Skeletal muscle satellite cell (primary cell): ENCODE data around the gene RAE1.
A peak's percentile ranks its signal among the peaks of the same experiment; 100 is the strongest.

ENCODE experiments used
- H3K27me3 ChIP-seq: 2 replicates; pipeline ENCODE4 v1.7.0; 2013; ENCODE audit warnings: low read length; ENCODE audit not compliant: control insufficient read depth, insufficient read depth
- H3K36me3 ChIP-seq: 2 replicates; pipeline ENCODE4 v1.7.0; 2013; ENCODE audit warnings: mild to moderate bottlenecking, control low read depth, low read length; ENCODE audit not compliant: insufficient read depth
- H3K4me1 ChIP-seq: 2 replicates; pipeline ENCODE4 v1.7.0; 2013; ENCODE audit warnings: low read length; ENCODE audit not compliant: control insufficient read depth, insufficient read depth
- H3K4me2 ChIP-seq: 2 replicates; pipeline ENCODE4 v1.7.0; 2013; ENCODE audit warnings: mild to moderate bottlenecking, low read length
- H3K4me3 ChIP-seq: 2 replicates; pipeline ENCODE4 v1.7.0; 2013; ENCODE audit warnings: low read length
- H3K9ac ChIP-seq: 2 replicates; pipeline ENCODE4 v1.7.0; 2013; ENCODE audit warnings: mild to moderate bottlenecking, low read depth, low read length, moderate library complexity
- H3K9me3 ChIP-seq: replicated peaks from 2 replicates; pipeline ENCODE4 v1.7.0; 2013; ENCODE audit warnings: mild to moderate bottlenecking, control low read depth, low read length

Gene RAE1

DNA sequence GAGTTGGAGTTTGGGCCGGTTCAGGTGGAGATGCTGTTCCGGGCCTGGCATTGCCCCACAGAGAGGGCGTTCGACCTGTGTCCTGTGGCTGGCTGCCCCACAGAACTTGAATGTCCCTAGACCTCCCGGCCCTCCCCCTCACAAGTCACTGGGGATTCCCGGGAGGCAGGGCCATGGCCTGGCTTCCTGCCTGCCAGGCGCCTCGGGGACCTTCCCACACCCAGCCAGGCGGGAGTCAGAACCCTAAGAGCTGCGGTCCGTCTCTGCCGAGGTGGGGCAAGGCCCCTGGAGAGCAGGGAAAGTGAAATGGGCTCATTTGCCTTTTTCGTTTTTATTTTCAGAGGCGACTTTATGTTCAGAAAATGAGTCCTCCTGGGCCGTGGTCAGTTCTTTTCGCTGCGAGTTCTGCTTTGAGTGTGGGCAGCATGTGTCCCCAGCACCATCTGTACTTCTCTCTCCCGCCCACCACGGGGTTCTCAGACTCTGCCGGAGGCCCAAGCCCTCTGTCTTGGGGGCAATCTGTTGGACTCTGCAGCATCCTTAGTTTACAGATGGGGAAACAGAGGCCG is 48.6 kb downstream of the RAE1 start:
- Histone ChIP-seq H3K36me3 (peaks cover 46% of the 10 kb centered on the region), H3K9ac (peak overlapping the region; percentile 47), H3K4me1 (peaks cover 51% of the 10 kb centered on the region), H3K4me2 (peak overlapping the region; percentile 47), H3K27me3 (no peaks in the 10 kb centered on the region), H3K4me3 (no peak overlapping the region), H3K9me3 (no peaks in the 10 kb centered on the region)

DNA sequence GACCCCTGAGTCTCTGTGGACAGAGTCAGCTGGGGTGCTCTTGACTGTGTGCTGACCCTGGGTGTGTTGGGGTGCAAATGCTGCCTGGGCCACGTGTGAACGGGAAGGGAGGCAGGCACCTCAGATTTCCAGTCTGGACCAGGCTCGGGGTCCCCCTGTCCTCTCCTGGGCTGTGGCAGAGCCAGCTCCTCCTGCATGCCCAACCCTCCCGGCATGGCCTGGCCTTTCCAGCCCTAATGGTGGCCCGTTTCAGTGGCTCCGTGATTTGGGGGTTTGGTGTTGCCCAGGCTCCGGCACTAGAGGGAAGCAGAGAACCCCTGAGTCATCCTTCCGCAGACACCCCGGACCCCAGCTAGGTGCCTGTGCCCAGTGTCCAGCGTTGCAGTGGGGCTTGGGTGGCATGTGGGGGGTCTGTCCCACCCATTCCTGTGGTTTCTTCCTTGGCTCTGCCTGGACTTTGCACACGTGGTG is 49.2 kb downstream of the RAE1 start:
- peaks cover 45% of the 10 kb centered on the region for H3K4me1 ChIP-seq
- no peaks in the 10 kb centered on the region for H3K27me3 ChIP-seq
- peak overlapping the region; percentile 47 for H3K9ac ChIP-seq
- H3K36me3 ChIP-seq = peaks cover 46% of the 10 kb centered on the region
- no peak overlapping the region for H3K4me2 ChIP-seq
- no peak overlapping the region for H3K4me3 ChIP-seq
- no peaks in the 10 kb centered on the region for H3K9me3 ChIP-seq

DNA sequence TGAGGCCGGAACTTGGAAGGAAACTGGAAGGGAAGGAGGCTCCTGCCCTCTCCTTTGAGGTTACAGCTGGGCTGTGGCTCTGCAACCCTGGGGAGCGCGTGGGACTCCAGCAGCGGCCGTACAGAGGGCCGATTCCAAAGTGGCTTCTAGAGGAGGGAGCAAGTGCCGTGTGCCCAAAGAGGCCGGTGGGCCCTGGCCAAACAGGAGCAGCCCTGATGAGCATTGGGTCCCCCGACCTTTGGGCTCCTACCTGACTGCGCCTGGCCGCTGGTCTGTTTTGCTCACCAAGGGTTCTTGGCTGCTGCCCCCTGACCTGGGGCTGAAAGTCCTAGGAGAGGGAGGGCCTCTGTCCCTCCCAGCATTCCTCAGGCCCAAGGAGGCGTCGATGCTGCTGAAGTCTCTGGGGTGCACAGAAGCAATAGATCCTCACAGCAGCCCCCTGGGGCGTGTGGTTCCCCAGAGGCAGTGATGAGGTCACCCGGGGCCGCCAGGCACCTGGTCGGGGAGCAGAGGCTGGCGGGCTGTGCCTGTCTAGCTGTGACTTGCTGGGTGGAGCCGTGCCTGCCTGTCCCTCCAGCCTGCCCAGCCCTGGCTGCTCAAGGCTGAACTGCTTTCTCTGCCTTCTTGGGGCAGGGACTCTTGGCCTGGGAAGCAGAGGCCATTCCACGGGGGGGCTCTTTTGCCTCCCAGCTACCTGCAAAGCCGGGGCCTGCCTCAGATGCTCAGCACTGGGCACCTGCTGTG is 49.9 kb downstream of the RAE1 start:
- Histone ChIP-seq H3K27me3 (no peaks in the 10 kb centered on the region), H3K9ac (no peak overlapping the region), H3K4me3 (no peak overlapping the region), H3K4me1 (peaks cover 37% of the 10 kb centered on the region), H3K4me2 (no peak overlapping the region), H3K9me3 (no peaks in the 10 kb centered on the region), H3K36me3 (peaks cover 44% of the 10 kb centered on the region)

DNA sequence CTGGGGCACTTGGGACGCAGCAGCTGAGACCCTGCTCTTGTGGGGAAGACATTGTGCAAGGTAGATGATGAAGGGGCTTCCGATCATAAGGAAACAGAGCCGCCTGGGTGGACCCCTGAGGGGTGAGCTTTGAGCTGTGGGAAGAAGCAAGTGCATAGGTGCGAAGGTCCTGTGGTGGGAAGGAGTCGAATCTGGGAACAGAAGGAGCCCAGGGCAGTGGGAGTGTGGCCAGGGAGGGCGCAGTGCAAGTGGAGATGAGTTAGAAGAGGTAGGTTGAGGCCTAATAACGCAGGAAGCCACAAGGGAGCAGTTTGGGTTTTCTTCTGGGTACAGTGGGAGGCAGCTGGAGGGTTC is 50.5 kb downstream of the RAE1 start:
- H3K9me3 ChIP-seq = no peaks in the 10 kb centered on the region
- H3K4me3 ChIP-seq = no peak overlapping the region
- peaks cover 42% of the 10 kb centered on the region for H3K36me3 ChIP-seq
- no peak overlapping the region for H3K4me2 ChIP-seq
- no peak overlapping the region for H3K9ac ChIP-seq
- peaks cover 34% of the 10 kb centered on the region for H3K4me1 ChIP-seq
- no peaks in the 10 kb centered on the region for H3K27me3 ChIP-seq

DNA sequence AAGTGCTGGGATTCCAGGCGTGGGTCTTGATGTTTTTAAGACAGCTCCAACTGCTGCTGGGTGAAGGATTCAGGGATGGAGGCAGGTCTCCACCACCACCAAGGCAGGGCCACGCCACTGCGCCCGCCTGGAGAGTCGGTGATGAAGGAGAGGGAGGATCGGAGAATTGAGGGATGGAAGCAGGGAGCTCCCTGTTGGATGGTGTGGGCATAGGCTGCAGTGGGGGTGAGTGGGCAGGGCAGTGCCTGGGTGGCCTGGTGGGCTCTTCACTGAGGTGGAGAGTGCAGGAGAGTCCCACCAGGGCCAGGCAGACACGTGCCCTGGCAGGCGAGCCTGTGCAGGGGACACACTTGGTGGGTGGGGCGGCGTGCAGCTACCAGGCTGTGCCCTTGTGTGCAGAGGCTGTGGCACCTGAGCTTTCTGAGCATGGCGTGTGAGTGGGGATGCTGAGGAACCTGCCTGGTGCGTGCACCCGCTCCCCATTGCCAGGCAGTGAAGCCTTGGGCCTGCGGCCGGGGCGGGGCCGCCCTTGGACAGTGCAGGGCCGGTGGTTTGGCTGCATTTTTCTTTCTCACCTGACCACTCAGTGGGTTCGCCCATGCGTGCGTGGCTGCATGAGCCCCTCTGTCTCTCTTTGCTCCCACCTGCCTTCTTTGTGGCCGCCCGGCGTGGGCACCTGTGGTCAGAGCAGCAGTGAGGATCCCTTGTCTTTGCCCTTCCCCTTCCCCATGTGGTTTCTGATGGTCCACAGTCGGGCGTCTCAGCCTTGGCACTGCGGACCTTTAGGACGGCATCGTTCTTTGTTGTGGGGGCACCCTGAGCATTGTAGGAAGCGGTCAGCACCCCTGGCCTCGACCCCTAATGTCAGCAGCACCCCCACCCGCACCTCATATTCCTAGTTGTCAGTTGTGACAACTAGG is 51.4 kb downstream of the RAE1 start:
- Histone ChIP-seq H3K4me1 (peaks cover 31% of the 10 kb centered on the region), H3K36me3 (peaks cover 35% of the 10 kb centered on the region)

DNA sequence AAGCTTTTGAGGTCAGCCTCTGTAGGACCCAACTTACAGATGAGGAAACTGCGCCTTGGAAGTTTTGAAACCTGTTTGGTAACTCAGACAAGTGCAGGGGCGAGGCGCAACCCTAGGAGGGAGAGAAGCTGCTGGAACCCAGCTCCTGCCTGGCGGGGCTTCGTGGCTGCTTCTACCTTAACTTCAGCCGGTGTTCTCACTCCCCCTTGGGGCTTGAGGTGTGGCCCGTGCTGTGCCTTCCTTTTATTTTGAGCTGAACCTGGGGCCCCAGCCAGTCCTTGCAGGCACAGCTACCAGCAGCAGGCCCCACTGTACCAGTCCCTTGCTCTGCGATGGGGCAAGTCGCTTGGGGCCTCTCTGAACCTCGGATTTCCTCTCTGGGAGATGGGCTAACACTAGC is 52.2 kb downstream of the RAE1 start:
- no peaks in the 10 kb centered on the region for H3K9me3 ChIP-seq
- H3K27me3 ChIP-seq = no peaks in the 10 kb centered on the region
- H3K4me2 ChIP-seq = no peak overlapping the region
- H3K9ac ChIP-seq = no peak overlapping the region
- H3K4me3 ChIP-seq = no peak overlapping the region
- H3K4me1 ChIP-seq = peaks cover 24% of the 10 kb centered on the region
- H3K36me3 ChIP-seq = peaks cover 36% of the 10 kb centered on the region

More for the DNA sequence above, 51.4 kb downstream of the RAE1 start:
- H3K4me3 ChIP-seq = no peak overlapping the region
- H3K9me3 ChIP-seq = no peaks in the 10 kb centered on the region
- H3K4me2 ChIP-seq = no peak overlapping the region
- H3K27me3 ChIP-seq = no peaks in the 10 kb centered on the region
- H3K9ac ChIP-seq = no peak overlapping the region

DNA sequence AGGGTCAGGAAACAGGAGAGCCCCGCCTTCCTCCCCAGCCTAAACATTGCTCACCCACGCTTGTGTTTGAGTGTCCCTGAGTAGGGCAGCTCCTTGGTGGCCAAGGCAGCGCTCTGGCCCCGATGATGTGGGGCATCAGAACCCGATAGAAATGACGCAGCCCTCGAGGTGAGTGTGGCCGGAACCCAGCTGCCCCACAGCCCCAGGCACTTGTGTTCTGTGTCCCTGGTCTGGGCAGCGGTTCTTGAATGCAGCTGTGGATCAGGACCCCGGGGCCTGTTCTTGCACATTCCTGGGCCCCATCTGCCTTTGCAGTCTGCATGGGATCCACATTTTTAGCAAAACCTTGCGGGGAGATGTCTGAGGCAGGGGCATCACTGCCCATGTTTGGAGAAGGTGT is 53.0 kb downstream of the RAE1 start:
- peaks cover 42% of the 10 kb centered on the region for H3K36me3 ChIP-seq
- H3K4me3 ChIP-seq = no peak overlapping the region
- no peak overlapping the region for H3K4me2 ChIP-seq
- peaks cover 16% of the 10 kb centered on the region for H3K4me1 ChIP-seq
- H3K9ac ChIP-seq = no peak overlapping the region
- no peaks in the 10 kb centered on the region for H3K9me3 ChIP-seq
- no peaks in the 10 kb centered on the region for H3K27me3 ChIP-seq

DNA sequence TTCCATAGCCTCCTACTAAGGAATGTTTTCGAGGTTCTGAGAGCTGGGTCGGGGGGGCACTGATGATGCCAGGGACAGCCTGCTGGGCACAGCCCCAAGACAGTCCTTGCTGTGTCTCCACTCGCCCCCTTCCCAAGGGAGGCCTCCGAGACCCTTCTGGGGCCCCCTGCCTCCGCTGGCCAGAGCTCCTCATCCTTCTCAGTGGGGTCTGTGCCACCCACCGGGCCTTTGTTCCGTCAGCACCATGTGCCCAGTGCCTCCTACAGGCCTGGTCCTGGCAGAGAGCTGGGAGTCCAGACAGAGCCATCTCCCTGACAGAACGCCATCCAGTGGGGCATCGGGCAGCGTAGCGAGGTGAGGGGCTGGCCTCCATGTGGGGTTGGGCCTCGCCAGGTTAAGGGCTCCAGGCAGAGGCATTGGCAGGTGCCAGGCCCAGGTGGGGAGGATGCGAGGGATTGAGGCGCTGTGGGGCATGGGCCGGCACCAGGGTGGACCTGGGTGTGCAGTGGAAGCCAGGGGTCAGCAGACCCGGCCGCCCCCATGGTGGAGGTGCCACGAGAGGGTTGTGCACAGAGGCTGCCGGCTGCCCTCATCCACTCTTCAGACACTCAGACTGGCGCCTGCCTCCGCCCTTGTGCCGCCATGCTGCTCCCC is 53.5 kb downstream of the RAE1 start:
- Histone ChIP-seq H3K27me3 (no peaks in the 10 kb centered on the region), H3K9me3 (no peaks in the 10 kb centered on the region), H3K9ac (no peak overlapping the region), H3K4me3 (no peak overlapping the region), H3K4me2 (no peak overlapping the region), H3K36me3 (peaks cover 42% of the 10 kb centered on the region), H3K4me1 (peaks cover 10% of the 10 kb centered on the region)

DNA sequence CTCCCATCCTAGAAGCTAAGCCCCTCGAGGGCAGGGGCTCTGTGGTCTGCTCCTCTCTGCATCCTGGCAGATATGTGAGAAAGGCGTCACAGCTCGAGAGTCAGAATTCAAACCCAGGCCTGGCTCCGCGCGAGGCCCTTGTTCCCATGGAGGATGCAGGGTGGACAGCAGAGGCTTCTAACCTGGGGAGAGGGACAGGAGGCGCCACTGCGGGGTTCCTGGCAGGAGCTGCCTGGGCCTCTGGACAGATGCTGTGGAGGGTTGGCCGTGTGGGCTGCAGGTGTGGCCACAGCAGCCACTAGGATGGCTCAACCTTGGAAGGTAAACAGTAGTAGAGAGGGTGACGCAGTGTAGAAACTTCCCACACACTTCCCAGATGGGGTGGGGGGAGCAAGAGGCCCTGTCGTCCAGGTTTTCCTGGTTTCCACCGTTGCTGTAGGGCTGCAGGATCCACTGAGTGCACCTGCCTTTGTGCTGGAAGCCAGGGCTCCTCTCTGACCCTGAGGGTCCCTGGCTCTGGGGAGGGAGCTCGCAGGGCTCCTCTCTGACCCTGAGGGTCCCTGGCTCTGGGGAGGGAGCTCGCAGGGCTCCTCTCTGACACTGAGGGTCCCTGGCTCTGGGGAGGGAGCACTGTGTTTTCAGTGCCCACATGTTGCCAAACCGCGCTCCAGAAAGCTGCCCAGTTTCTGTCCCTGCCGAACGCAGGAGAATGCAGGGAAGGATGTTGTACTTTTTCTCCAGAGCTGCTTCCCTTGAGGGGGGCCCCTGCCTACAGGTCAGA is 54.4 kb downstream of the RAE1 start:
- H3K36me3 ChIP-seq = peaks cover 33% of the 10 kb centered on the region
- no peak overlapping the region for H3K4me2 ChIP-seq
- no peak overlapping the region for H3K4me3 ChIP-seq
- H3K4me1 ChIP-seq = peaks cover 2% of the 10 kb centered on the region
- no peaks in the 10 kb centered on the region for H3K27me3 ChIP-seq
- no peaks in the 10 kb centered on the region for H3K9me3 ChIP-seq
- no peak overlapping the region for H3K9ac ChIP-seq

DNA sequence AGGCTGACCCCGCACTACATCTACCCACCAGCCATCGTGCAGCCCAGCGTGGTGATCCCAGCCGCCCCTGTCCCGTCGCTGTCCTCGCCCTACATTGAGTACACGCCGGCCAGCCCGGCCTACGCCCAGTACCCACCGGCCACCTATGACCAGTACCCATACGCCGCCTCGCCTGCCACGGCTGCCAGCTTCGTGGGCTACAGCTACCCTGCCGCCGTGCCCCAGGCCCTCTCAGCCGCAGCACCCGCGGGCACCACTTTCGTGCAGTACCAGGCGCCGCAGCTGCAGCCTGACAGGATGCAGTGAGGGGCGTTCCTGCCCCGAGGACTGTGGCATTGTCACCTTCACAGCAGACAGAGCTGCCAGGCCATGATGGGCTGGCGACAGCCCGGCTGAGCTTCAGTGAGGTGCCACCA is 56.5 kb downstream of the RAE1 start:
- Histone ChIP-seq H3K9ac (no peak overlapping the region), H3K36me3 (peaks cover 20% of the 10 kb centered on the region), H3K27me3 (no peaks in the 10 kb centered on the region), H3K9me3 (no peaks in the 10 kb centered on the region), H3K4me1 (no peaks in the 10 kb centered on the region), H3K4me3 (no peak overlapping the region), H3K4me2 (no peak overlapping the region)
